Measurements from ENCODE around the gene NCEH1. TPM values are rescaled to one million over a fixed set of nuclear protein-coding genes. Genes with fewer than 3 reads are reported as not detected.

Gene NCEH1
- total RNA-seq, 1 experiment from 2014 or later: 11.5 TPM

DNA sequence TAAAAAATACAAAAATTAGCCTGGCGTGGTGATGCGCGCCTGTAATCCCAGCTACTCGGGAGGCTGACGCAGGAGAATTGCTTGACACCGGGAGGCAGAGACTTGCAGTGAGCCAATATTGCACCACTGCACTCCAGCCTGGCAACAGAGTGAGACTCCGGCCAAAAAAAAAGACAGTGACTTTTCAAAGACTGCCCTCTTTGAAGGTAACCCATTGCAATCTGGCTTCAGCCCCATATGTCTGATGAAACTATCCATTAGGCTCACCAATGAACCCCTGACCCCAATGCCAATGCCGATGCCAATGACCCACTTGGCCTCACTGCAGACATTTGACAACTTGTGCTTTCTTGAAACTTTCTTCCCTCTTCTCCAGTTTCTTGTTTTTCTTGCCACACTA is 54.3 kb downstream of the NCEH1 start (continued):
- no peak for TF ChIP-seq EGR1 (IDR thresholded peaks at IDR 0.05; ENCODE audit: low read depth)
- TF ChIP-seq ATF3 (IDR thresholded peaks at IDR 0.05): no peak
- TF ChIP-seq POLR2A (IDR thresholded peaks at IDR 0.05; ENCODE audit: borderline replicate concordance, extremely low read depth, insufficient read depth, insufficient read length): no peak

- intact Hi-C loops (cut with micrococcal nuclease): no loop called here
- Histone ChIP-seq H3K79me2 (ENCODE audit: insufficient read depth, low read length) (peaks cover 15% of the 10 kb centered on the region), H3K27ac (ENCODE audit: low read depth, low read length) (no peak overlapping the region), H3K9ac (ENCODE audit: low read length) (no peak overlapping the region), H3K27me3 (ENCODE audit: insufficient read depth, low read length) (no peaks in the 10 kb centered on the region), H3K9me3 (ENCODE audit: control insufficient read depth in 1 of 2, insufficient read depth in 1 of 2, low read depth in 1 of 2, low read length in 2 of 2) (no peaks in the 10 kb centered on the region), H3K4me2 (ENCODE audit: low read length) (no peak overlapping the region), H4K20me1 (ENCODE audit: insufficient read depth) (no peaks in the 10 kb centered on the region), H3K9me2 (ENCODE audit: insufficient read depth) (peaks cover 4% of the 10 kb centered on the region; the same call in 1 of the 2 replicates), H3K4me3 (replicated peaks in 1 of 2; ENCODE audit: low read depth in 1 of 2, low read length in 2 of 2) (no peak overlapping the region), H3K4me1 (ENCODE audit: control insufficient read depth in 1 of 2, insufficient read depth in 2 of 2, low read length in 2 of 2) (peaks cover 36 to 44% of the 10 kb centered on the region in 2 experiments), H2AFZ (ENCODE audit: low read depth, low read length, poor library complexity, severe bottlenecking) (no peak overlapping the region), H3K36me3 (ENCODE audit: control insufficient read depth in 1 of 2, insufficient read depth in 2 of 2, low read length in 2 of 2) (no peaks in the 10 kb centered on the region)
- POLR2A ChIA-PET: no interaction called here
- DNase-seq (ENCODE audit: low read depth, low spot score) (no peak), ATAC-seq (no peak)
- CTCF ChIA-PET: no interaction called here
- BruUV-seq (replicated peaks): no TSS peak
- RAD21 ChIA-PET (ENCODE audit: low non-redundant PET in 1 of 2, low total read pairs in 2 of 2, uncharacterized antibody in 2 of 2, unreplicated experiment in 2 of 2): no interaction called here
- TF ChIP-seq ZNF274 (IDR thresholded peaks at IDR 0.05; ENCODE audit: low read depth, low read length): no peak
- no peak for TF ChIP-seq CEBPB (IDR thresholded peaks at IDR 0.05; ENCODE audit: low read depth)
Measured at GRCh38 chr3:172655388-172655787, 55.5 kb downstream of the NCEH1 start.

- CTCF ChIA-PET: interaction anchor here (0.7 kb wide), 1 partner anchor 32 kb away, joined by 3 read pairs; no protein-coding TSS in a partner anchor
- TF ChIP-seq ZFX (IDR thresholded peaks at IDR 0.05): no peak
- TF ChIP-seq, protein P1, sequence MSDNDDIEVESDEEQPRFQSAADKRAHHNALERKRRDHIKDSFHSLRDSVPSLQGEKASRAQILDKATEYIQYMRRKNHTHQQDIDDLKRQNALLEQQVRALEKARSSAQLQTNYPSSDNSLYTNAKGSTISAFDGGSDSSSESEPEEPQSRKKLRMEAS (IDR thresholded peaks at IDR 0.05): no peak
- TF ChIP-seq REST (IDR thresholded peaks at IDR 0.05; ENCODE audit: low read depth): no peak
- TF ChIP-seq FOSL1 (IDR thresholded peaks at IDR 0.05; ENCODE audit: low read depth): no peak
- TF ChIP-seq EZH2phosphoT487 (IDR thresholded peaks at IDR 0.05; ENCODE audit: borderline replicate concordance): no peak
- TF ChIP-seq TCF7L2 (IDR thresholded peaks at IDR 0.05; ENCODE audit: borderline replicate concordance, extremely low read depth, insufficient read depth, insufficient read length): no peak
- TF ChIP-seq, protein P2, sequence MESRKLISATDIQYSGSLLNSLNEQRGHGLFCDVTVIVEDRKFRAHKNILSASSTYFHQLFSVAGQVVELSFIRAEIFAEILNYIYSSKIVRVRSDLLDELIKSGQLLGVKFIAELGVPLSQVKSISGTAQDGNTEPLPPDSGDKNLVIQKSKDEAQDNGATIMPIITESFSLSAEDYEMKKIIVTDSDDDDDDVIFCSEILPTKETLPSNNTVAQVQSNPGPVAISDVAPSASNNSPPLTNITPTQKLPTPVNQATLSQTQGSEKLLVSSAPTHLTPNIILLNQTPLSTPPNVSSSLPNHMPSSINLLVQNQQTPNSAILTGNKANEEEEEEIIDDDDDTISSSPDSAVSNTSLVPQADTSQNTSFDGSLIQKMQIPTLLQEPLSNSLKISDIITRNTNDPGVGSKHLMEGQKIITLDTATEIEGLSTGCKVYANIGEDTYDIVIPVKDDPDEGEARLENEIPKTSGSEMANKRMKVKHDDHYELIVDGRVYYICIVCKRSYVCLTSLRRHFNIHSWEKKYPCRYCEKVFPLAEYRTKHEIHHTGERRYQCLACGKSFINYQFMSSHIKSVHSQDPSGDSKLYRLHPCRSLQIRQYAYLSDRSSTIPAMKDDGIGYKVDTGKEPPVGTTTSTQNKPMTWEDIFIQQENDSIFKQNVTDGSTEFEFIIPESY (IDR thresholded peaks at IDR 0.05; ENCODE audit: extremely low read depth, insufficient replicate concordance, low read length): no peak
- no peak for TF ChIP-seq SRF (IDR thresholded peaks at IDR 0.05; ENCODE audit: low read depth)
- no peak for TF ChIP-seq SP1 (IDR thresholded peaks at IDR 0.05; ENCODE audit: low read depth)
- no peak for TF ChIP-seq CBX3 (IDR thresholded peaks at IDR 0.05; ENCODE audit: low read depth)
- TF ChIP-seq ZNF274 (IDR thresholded peaks at IDR 0.05; ENCODE audit: low read depth, low read length): no peak
Measured at GRCh38 chr3:172654470-172654869, 56.4 kb downstream of the NCEH1 start.

More at GRCh38 chr3:172654470-172654869, 56.4 kb downstream of the NCEH1 start:
- ChIA-PET RAD21 (ENCODE audit: low non-redundant PET in 1 of 2, low total read pairs in 2 of 2, uncharacterized antibody in 2 of 2, unreplicated experiment in 2 of 2) (no interaction called here), POLR2A (no interaction called here)
- Histone ChIP-seq H3K27me3 (ENCODE audit: insufficient read depth, low read length) (no peaks in the 10 kb centered on the region), H3K79me2 (ENCODE audit: insufficient read depth, low read length) (peaks cover 15% of the 10 kb centered on the region), H3K4me2 (ENCODE audit: low read length) (no peak overlapping the region), H2AFZ (ENCODE audit: low read depth, low read length, poor library complexity, severe bottlenecking) (no peak overlapping the region), H3K4me1 (ENCODE audit: control insufficient read depth in 1 of 2, insufficient read depth in 2 of 2, low read length in 2 of 2) (peaks cover 35 to 45% of the 10 kb centered on the region in 2 experiments), H4K20me1 (ENCODE audit: insufficient read depth) (no peaks in the 10 kb centered on the region), H3K9me3 (ENCODE audit: control insufficient read depth in 1 of 2, insufficient read depth in 1 of 2, low read depth in 1 of 2, low read length in 2 of 2) (no peaks in the 10 kb centered on the region), H3K4me3 (replicated peaks in 1 of 2; ENCODE audit: low read depth in 1 of 2, low read length in 2 of 2) (no peak overlapping the region), H3K36me3 (ENCODE audit: control insufficient read depth in 1 of 2, insufficient read depth in 2 of 2, low read length in 2 of 2) (no peaks in the 10 kb centered on the region), H3K27ac (ENCODE audit: low read depth, low read length) (no peak overlapping the region), H3K9me2 (ENCODE audit: insufficient read depth) (peaks cover 4% of the 10 kb centered on the region; the same call in 1 of the 2 replicates), H3K9ac (ENCODE audit: low read length) (no peak overlapping the region)
- DNase-seq (ENCODE audit: low read depth, low spot score) (no peak), ATAC-seq (no peak)
- BruUV-seq (replicated peaks): no TSS peak
- intact Hi-C loops (cut with micrococcal nuclease): no loop called here

Measured in HCT116 (cell line).